GM12892 (cell line): ENCODE measurements around the gene TLE3.

Experiments
- DNase-seq: peaks from one replicate; pipeline ENCODE4 v3.0.0; 2011; ENCODE audit not compliant: insufficient read length
- FAIRE-seq: peaks from 2 replicates; lab custom pipeline; 2011; peaks lifted over from hg19 to GRCh38; lab: Jason Lieb, UNC
- POLR2A ChIP-seq: IDR thresholded peaks from 2 replicates; pipeline ENCODE4 v1.6.1; 2011; ENCODE audit warnings: low read depth, low read length, control low read depth
- POLR2AphosphoS5 ChIP-seq: IDR thresholded peaks from 2 replicates; pipeline ENCODE4 v1.6.1; 2011; ENCODE audit warnings: low read depth, low read length, control low read depth
- TAF1 ChIP-seq: IDR thresholded peaks from 2 replicates; pipeline ENCODE4 v1.6.1; 2011; ENCODE audit warnings: low read depth, mild to moderate bottlenecking, control low read depth, low read length, borderline replicate concordance

The TLE3 gene

DNA sequence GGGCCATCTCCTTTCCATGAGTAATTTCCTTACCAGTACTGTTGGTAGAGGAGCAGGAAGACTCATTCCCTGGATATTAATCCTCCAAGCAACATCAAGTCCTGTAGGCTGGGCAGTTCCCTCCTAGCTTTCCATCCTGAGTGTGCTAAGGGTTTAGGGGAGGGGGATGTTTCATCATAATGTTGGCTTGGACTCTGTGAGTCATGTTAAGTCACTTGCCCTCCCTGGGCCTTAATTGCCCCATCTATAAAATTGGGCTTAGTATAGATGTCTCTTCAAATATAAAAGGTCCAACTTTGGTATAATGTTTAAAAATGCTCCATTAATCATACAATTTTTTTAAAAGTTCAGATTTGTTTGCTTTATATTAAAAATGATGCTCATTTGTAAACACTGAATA is 52.7 kb downstream of the TLE3 start:
- no peak for FAIRE-seq
- no peak for DNase-seq
- TF ChIP-seq POLR2AphosphoS5 (no peak), TAF1 (no peak), POLR2A (no peak)

- TF ChIP-seq POLR2A (no peak), TAF1 (no peak), POLR2AphosphoS5 (no peak)
- no peak for DNase-seq
- no peak for FAIRE-seq
Measured at GRCh38 chr15:70044168-70044567, 53.5 kb downstream of the TLE3 start.

DNA sequence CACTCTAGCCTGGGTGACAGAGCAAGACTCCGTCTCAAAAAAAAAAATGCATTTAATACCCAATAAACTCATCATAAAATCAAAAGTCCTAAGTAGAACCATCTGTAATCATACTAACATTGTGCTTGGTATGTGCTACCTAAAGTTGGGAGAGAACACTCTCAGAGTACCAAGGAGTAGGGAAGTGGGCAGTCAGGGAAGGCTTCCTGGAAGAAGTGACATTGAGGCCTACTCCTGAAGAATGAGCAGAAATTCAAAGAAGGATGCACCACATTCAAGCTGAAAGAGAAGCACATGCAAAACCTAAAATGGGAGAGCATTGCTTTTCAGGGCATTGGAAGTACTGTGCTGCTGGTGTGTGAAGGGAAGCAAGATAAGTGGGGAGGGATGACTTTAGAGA is 54.1 kb downstream of the TLE3 start:
- TF ChIP-seq TAF1 (no peak), POLR2AphosphoS5 (no peak), POLR2A (no peak)
- FAIRE-seq (no peak), DNase-seq (no peak)

DNA sequence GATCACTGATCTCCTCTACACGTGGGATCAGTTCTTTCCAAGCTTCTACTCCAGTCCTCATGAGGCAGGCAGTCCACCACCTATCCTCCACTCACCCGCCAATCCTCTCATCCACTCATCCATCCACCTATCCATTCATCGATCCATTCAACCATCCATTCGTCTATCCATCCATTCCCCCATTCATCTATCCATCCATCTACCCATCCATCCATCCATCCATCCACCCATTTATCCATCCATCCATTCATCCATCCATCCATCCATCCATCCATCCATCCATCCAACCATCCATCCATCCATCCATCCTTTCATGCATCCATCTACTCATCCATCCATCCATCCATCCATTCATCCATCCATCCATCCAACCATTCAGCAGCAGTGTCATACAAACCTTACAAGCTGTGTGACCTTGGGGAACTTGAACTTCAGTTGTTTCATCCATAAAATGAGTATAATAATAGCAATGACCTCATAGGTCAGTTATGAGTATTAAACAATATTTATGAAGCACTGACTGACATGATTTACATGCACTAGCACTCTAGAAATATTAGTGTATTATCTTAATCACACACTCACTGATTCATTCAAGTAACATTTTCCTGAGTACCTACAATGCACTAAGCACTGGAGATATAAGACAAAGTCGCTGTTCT is 55.0 kb downstream of the TLE3 start:
- no peak for FAIRE-seq
- no peak for TF ChIP-seq POLR2A
- TF ChIP-seq POLR2AphosphoS5, result no peak
- no peak for TF ChIP-seq TAF1
- no peak for DNase-seq

- TF ChIP-seq TAF1 (no peak), POLR2A (no peak), POLR2AphosphoS5 (no peak)
- no peak for FAIRE-seq
Measured at GRCh38 chr15:70039917-70040316, 57.8 kb downstream of the TLE3 start.

GRCh38 chr15:70038730-70039392 is 58.9 kb downstream of the TLE3 start:
- no peak for DNase-seq
- no peak for FAIRE-seq
- TF ChIP-seq POLR2A (no peak), POLR2AphosphoS5 (no peak), TAF1 (no peak)

More at GRCh38 chr15:70039917-70040316, 57.8 kb downstream of the TLE3 start:
- DNase-seq, result no peak

GRCh38 chr15:70037292-70037640 is 60.5 kb downstream of the TLE3 start:
- DNase-seq (no peak), FAIRE-seq (no peak)
- TF ChIP-seq TAF1 (no peak), POLR2A (no peak), POLR2AphosphoS5 (no peak)

GRCh38 chr15:70036585-70037291 is 61.0 kb downstream of the TLE3 start:
- TF ChIP-seq POLR2A, result no peak
- TF ChIP-seq POLR2AphosphoS5, result no peak
- no peak for TF ChIP-seq TAF1
- FAIRE-seq (peak; percentile 94), DNase-seq (peak; percentile 70)

DNA sequence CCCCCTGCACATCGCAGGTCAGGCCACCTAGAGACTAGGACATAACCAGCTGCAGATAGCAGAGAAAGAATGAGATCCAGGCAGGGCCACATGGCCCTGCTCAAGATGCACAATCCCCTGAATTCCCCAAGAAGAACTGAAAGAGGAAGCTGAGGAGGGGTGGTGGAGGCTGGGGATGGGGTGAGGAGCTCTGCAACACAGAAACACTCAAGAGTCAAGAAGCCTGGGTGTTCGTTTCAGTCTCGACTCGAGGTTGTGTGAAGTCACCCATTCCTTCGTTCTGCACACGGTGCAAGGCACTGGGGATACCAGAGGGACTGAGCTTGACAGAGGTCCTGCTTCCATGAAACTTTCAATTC is 62.0 kb downstream of the TLE3 start:
- DNase-seq (peak; percentile 77), FAIRE-seq (peak; percentile 97)
- TF ChIP-seq POLR2A (peak; percentile 40; the same call in 1 of the 2 replicates), TAF1 (no peak)

DNA sequence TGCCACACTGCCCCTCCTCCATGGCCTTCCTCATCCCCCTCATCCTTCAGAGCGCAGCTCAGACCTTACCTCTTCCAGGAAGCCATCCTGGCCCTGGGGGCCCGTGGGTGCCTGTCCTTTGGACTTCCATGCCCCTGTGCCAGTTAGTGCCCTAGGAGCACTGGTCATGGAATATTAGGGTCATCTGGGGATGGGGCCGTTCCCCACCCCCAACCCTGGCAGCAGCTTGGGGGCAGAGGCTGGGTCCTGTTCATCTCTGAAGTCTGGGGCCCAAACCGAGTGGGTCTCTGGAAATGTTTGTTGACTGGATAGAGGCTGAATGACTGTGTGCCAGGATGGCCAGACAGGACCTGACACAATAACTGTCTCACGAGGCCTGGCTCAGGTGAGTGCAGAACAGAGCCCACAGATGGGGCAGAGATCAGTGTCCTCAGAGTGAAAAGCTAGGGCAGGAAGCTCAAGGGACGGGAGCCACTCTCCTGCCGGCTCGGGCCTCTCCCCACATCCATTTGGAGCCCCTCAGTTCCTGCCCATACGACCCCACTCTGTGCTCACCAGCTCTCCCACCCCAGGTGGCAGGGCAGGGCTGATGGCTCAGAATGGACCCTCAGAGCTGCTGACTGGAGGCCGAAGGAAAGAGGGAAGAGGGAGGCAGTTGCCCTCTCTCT is 62.5 kb downstream of the TLE3 start:
- no peak for TF ChIP-seq POLR2A
- TF ChIP-seq TAF1, result no peak
- TF ChIP-seq POLR2AphosphoS5, result no peak
- FAIRE-seq, result no peak
- no peak for DNase-seq

- DNase-seq (no peak), FAIRE-seq (no peak)
- no peak for TF ChIP-seq POLR2AphosphoS5
- TF ChIP-seq POLR2A, result no peak
- no peak for TF ChIP-seq TAF1
Measured at GRCh38 chr15:70034596-70034995, 63.1 kb downstream of the TLE3 start.

DNA sequence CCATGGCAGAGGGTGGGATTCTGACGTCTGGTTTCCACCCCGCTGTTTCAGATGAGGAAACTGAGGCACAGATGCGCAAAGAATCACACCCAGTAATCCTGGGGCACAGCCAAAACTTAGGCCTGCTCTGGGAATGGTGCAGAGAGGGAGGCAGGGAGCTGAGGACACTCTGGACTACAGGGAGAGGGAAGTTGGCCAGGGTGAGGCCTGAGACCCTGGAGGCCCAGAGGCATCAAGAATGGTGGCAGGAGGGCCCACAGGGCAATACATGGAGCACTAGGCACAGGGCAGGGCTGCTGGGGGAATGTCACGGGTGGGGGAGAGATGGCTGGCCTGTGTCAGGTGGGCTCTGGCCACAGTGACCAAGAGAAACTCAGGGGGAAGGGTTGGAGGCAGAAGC is 63.6 kb downstream of the TLE3 start:
- no peak for FAIRE-seq
- TF ChIP-seq TAF1 (no peak), POLR2AphosphoS5 (no peak)
- DNase-seq, result no peak
